Adrenal gland (tissue), 5 donors: Measurements from ENCODE around the gene IGF2.

Experiments used
- POLR2A ChIP-seq, 2 donors: fragments of 450-650 bp; IDR thresholded peaks; one replicate each; pipeline ENCODE4 v1.6.1; 2017; ENCODE audit warnings: antibody characterized with exemption in 2 of 2, mild to moderate bottlenecking in 2 of 2, moderate library complexity in 1 of 2
- TF ChIP-seq, protein P1 (sequence below), 6 experiments: fragments of 450-650 bp in 4 of 6; fragments of 200-600 bp in 2 of 6; sonication (generic) in 1 of 6; IDR thresholded peaks; 1 replicate in 5 of 6; 2 replicates in 1 of 6; pipeline versions ENCODE4 v1.5.1 to v1.8.0; 2016 to 2021; ENCODE audit warnings: antibody characterized with exemption in 6 of 6, mild to moderate bottlenecking in 2 of 6, moderate library complexity in 1 of 6
- donor health status: DM: no; HTN: no; CAD: no.

DNA sequence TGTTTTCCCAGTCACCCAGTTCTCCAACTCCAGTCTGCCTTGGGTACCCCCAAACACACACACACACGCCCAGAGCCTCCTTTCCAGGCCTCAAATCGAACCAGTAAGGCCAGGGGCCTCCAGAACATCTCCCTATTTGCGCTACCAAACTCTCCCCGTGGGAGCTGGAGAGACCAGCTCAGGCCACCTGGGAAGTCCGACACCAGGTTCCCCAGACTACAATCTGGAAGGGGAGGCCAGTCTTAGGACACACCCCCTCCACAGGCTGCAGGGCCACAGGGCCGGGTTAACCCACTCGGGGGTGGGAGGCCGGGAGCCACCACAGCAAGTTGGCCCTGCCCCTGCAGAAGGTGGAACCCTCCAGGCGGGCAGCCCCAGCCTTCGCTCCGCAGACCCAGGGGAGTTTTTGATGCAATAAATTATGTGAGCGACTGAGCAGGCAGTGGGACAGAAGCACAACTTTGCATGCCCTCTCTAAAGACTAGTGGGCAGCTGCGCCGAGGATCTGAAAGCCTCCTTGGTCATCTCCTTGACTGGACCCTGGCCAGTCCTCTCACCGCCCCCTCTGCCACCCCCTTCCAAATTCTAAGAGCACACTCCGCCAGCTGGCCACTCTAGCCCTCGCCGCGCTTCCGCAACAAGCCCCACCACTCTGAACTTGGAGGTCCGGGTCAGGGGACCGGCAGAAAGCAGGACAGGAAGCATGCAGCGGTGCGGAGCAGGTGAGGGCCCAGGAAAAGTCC lies 2.8 kb downstream of the IGF2 start:
- TF ChIP-seq, protein P1, sequence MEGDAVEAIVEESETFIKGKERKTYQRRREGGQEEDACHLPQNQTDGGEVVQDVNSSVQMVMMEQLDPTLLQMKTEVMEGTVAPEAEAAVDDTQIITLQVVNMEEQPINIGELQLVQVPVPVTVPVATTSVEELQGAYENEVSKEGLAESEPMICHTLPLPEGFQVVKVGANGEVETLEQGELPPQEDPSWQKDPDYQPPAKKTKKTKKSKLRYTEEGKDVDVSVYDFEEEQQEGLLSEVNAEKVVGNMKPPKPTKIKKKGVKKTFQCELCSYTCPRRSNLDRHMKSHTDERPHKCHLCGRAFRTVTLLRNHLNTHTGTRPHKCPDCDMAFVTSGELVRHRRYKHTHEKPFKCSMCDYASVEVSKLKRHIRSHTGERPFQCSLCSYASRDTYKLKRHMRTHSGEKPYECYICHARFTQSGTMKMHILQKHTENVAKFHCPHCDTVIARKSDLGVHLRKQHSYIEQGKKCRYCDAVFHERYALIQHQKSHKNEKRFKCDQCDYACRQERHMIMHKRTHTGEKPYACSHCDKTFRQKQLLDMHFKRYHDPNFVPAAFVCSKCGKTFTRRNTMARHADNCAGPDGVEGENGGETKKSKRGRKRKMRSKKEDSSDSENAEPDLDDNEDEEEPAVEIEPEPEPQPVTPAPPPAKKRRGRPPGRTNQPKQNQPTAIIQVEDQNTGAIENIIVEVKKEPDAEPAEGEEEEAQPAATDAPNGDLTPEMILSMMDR (IDR thresholded peaks at IDR 0.05): no peak
- TF ChIP-seq POLR2A (IDR thresholded peaks at IDR 0.05): no peak
